Activated naive CD4-positive, alpha-beta T cell (primary cell): ENCODE results near the gene CFP.

ENCODE experiments used
- DNase-seq, 4 experiments: peaks; one replicate each; lab custom pipeline; 2025; lab: John Stamatoyannopoulos, UW

Gene CFP

GRCh38 chrX:47637546-47638195 lies 7.9 kb upstream of the CFP start:
- DNase-seq = peak in 1 of 4 experiments; percentile 23

- no peak for DNase-seq
Measured at GRCh38 chrX:47634871-47635575, 5.3 kb upstream of the CFP start.

DNA sequence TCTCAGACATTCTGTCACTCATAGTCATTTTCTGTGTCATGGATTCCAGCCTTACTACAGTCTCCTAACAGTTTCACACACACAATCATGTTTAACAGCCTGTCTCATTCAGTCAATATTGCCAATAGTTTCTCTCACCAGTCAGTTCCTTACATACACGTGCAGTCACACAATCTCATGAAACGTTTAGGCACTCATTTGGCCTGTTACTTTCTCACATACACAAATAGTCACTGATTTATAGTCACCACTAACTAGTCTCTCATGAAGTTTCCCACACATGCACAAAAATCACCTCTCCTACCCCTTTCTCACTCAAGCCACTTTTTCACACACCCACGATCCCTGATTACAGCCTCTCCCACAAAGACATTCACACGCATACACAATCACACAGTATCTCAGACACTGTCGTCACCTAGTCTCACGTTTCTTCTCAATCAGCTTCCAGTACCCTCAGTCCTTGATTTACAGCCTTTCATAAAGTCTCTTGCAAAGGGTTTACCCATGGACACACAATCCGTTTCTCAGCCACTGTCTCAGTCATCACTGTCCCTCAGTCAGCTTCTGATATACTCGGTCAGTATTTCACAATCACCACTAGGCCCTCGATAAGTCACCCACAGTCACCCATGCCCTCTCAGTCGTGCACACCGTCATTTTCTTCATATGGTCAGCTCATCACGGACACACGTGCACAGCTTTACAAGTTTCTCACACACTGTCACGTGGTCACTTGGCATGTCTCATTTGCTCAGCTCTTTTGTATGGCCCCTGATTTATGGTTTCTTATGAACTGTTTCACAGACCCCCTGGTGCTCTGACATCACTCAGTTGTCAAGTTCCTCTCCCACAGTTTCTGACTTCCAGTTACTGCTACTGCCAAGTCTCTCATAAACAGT lies 4.2 kb upstream of the CFP start:
- no peak for DNase-seq

GRCh38 chrX:47632666-47633065 lies 2.9 kb upstream of the CFP start:
- no peak for DNase-seq

GRCh38 chrX:47631676-47632075 lies 1.9 kb upstream of the CFP start:
- DNase-seq = no peak

GRCh38 chrX:47628982-47629381 lies 748 bp downstream of the CFP start:
- DNase-seq = no peak

DNA sequence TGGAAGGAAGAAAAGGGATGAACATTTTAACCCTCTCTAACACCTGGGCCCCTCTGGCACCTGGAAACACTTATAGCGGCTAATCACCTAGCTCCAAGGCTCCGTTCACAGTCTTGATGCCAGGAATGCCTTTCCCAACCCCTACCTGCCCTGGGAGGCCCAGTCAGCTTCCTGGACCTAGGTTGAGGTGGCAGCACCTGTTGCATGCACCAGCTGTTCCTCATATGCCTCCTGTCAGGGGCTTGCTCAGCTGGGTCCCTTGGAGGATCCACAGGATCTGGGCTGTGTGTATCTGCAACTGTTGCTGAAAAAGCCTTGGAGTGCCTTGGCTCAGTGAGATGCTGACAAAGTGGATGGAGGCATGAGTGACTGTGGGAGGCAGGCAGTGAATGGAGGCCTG lies 4.4 kb downstream of the CFP start:
- DNase-seq = no peak

- peak in 3 of 4 experiments; percentile 21 to 51 (median 29) for DNase-seq
Measured at GRCh38 chrX:47623540-47624027, 6.1 kb downstream of the CFP start.

DNA sequence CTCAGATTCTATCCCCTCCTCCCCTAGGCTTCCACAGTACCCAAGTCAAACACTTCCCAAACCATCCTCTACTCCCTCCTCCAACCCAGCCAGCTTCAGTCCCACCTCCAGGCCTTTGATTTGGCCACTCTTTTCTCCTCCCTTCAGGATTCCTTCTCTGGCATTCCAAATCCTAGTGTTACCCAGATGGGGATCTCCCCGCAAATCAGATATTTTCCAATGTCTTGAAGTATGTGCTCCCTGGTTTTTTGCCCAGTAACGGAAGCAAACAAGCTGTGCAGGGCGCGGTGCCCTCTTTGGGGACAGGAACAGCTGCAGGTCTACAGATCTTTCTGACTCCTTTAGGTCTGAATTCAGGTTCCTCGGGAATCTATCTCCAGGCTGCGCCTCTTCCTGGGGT lies 7.9 kb downstream of the CFP start:
- DNase-seq = no peak

DNA sequence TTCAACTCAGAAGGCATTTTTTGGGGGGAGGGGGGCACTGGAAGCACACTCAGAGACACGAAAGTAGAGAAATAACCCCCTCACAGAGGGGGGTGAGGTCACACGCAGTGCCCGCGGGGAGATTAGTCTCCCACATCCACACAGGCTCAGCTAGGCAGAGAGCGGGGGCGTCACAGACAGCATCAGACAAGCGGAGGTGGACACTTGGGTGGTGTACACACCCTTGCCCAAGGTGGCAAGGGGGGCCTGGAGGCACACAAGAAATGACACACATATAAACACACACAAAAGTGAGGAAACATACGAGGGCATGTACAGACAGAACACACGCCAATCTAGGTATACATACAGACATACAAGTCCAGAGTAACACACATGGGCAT lies 9.4 kb downstream of the CFP start:
- no peak for DNase-seq

- DNase-seq = peak; percentile 32 to 73 (median 54)
Measured at GRCh38 chrX:47619486-47620302, 10.0 kb downstream of the CFP start, which contains the start of gene SYN1. SYN1 (minus strand) TSS chrX:47619857; CDS start chrX:47619728, 129 bp downstream.

DNA sequence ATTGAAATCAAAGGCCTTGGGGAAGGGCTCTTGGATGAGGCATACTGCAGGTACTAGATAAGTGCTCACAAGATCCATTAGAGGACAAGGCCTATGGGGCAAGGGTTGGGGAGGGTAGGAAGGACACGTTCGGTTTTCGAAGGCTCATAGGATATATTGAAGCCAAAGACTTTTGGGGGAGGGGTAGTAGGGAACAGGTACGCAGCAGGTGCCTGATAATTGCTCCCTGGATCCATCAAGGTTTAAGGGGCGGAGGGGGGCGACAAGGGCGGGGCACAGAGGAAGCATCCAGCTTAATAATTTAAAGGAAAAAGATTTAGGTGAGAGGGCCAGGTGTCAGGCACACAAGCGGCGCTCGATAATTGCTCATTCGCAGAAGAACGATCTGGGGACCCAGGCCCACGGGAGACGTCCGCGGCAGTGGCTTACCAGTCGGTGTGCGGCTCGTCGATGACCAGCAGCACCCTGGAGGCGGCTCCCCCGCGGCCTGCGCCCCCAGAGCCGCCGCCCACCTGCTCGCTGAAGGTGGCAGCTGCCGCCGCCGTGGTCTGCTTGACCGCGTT lies 10.7 kb downstream of the CFP start:
- no peak for DNase-seq

GRCh38 chrX:47614618-47615017 lies 15.1 kb downstream of the CFP start:
- DNase-seq = no peak

GRCh38 chrX:47613082-47613481 lies 16.6 kb downstream of the CFP start:
- no peak for DNase-seq

- DNase-seq = no peak
Measured at GRCh38 chrX:47612418-47612817, 17.3 kb downstream of the CFP start.

GRCh38 chrX:47611926-47612325 lies 17.8 kb downstream of the CFP start:
- DNase-seq = no peak

DNA sequence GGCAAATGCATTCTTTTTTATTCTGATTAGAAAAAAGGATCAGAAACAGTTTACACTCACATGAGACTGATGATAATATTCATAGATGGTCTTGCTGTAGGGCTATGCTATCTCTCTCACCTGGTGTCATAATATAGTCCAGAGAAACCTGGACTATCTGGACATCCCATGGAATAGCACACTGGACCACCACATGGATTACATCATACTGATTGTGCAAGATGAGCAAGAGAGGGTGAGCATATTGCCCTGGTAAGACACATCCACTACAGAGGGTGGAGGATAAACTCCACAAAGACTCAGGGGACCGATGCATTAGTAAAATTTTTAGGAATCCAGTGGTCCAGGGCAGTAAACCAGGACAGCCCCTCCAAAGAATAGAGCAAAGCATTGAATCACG lies 18.2 kb downstream of the CFP start:
- no peak for DNase-seq

GRCh38 chrX:47610511-47610910 lies 19.2 kb downstream of the CFP start:
- DNase-seq = no peak

- DNase-seq = no peak
Measured at GRCh38 chrX:47608130-47608810, 21.5 kb downstream of the CFP start.

- no peak for DNase-seq
Measured at GRCh38 chrX:47607091-47607490, 22.6 kb downstream of the CFP start.

DNA sequence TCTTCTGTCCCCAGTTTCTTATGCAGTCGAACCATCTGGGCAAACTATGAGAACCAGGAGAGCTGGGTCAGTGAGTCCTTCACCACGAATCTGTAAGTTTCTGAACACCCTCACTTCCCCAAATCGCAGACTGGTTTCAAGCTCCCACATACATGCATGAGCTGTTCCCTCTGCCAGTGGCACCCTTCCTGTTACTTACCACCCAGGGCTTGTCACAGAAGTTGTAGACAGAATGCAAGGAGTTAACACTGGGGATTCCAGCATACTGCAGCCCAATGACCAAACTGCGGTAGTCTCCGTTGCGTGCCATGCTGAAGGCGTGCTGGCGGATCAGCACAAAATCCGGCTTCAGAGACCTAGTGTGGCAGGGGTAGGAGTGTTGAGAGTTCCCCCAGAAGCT lies 24.7 kb downstream of the CFP start:
- DNase-seq = no peak
